ENCODE results near the gene SLC25A21. TPM values are rescaled to one million over a fixed set of nuclear protein-coding genes. Genes with fewer than 3 reads are reported as not detected.

The SLC25A21 gene
- total and polyA plus RNA-seq, 10 of the 15 experiments (the other 5 are each of a cell fraction or from before 2014, with no cell fraction given) = 0.06 to 0.72 (median 0.17) TPM; not detected in 3

- POLR2A ChIA-PET = no interaction called here
- RAD21 ChIA-PET (ENCODE audit: unreplicated experiment) = no interaction called here
- DNase-seq (ENCODE audit: low read depth, low spot score) (no peak), FAIRE-seq (no peak), ATAC-seq (no peak)
- 49% methylated on average over 47 of the region's 55 CpGs for WGBS (ENCODE audit: insufficient coverage, insufficient replicate concordance, low lambda C conversion rate, missing lambda C conversion rate)
- H2AFZ ChIP-seq (ENCODE audit: control insufficient read depth, low read depth, low read length) = no peak overlapping the region
- H3K36me3 ChIP-seq (ENCODE audit: control insufficient read depth in 2 of 2, insufficient read depth in 2 of 2, low read length in 1 of 2) = no peaks in the 10 kb centered on the region
- intact Hi-C loops (cut with micrococcal nuclease; ENCODE audit: unreplicated experiment) = no loop called here
- peaks cover 1 to 7% of the 10 kb centered on the region in 2 experiments; a peak in 3 of 4 replicates for H3K27me3 ChIP-seq (replicated peaks in 1 of 2; ENCODE audit: control insufficient read depth in 2 of 2, insufficient read depth in 2 of 2, low read length in 1 of 2)
- no peaks in the 10 kb centered on the region; the same call in 2 of the 3 replicates for H3K9me3 ChIP-seq (replicated peaks; ENCODE audit: control insufficient read depth, insufficient read depth, low read length)
- no peak overlapping the region for H3K27ac ChIP-seq (ENCODE audit: control insufficient read depth, insufficient read depth)
- BruUV-seq (replicated peaks) = no TSS peak
- CTCF ChIA-PET = interaction anchor here (0.6 to 2.1 kb wide), 2 partner anchors 160 to 295 kb away, joined by 3 to 11 read pairs; no protein-coding TSS in a partner anchor
- H3K4me2 ChIP-seq (ENCODE audit: control insufficient read depth, insufficient read depth) = no peak overlapping the region
- in situ Hi-C loops (cut with MboI) = no loop called here
- H3K4me3 ChIP-seq = no peak overlapping the region
- SMC1A ChIA-PET (ENCODE audit: uncharacterized antibody, unreplicated experiment) = no interaction called here
- TF ChIP-seq KAT2A (conservative IDR thresholded peaks at IDR 0.05; ENCODE audit: control insufficient read depth, low read depth, low read length) (no peak), IKZF2 (IDR thresholded peaks at IDR 0.05) (no peak), ZNF622 (IDR thresholded peaks at IDR 0.05) (no peak), SUZ12 (IDR thresholded peaks at IDR 0.05; ENCODE audit: unreplicated experiment) (peak; percentile 32)
- TF ChIP-seq, protein P1, sequence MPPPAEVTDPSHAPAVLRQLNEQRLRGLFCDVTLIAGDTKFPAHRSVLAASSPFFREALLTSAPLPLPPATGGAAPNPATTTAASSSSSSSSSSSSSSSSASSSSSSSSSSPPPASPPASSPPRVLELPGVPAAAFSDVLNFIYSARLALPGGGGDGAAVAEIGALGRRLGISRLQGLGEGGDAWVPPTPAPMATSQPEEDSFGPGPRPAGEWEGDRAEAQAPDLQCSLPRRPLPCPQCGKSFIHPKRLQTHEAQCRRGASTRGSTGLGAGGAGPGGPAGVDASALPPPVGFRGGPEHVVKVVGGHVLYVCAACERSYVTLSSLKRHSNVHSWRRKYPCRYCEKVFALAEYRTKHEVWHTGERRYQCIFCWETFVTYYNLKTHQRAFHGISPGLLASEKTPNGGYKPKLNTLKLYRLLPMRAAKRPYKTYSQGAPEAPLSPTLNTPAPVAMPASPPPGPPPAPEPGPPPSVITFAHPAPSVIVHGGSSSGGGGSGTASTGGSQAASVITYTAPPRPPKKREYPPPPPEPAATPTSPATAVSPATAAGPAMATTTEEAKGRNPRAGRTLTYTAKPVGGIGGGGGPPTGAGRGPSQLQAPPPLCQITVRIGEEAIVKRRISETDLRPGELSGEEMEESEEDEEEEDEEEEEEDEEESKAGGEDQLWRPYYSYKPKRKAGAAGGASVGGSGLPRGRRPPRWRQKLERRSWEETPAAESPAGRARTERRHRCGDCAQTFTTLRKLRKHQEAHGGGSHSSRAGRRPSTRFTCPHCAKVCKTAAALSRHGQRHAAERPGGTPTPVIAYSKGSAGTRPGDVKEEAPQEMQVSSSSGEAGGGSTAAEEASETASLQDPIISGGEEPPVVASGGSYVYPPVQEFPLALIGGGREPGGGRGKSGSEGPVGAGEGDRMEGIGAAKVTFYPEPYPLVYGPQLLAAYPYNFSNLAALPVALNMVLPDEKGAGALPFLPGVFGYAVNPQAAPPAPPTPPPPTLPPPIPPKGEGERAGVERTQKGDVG (CRISPR knock-in tag; IDR thresholded peaks at IDR 0.05) = no peak
- H3K79me2 ChIP-seq (ENCODE audit: control insufficient read depth, insufficient read depth, low read length) = no peaks in the 10 kb centered on the region
- no peaks in the 10 kb centered on the region for H3K4me1 ChIP-seq (ENCODE audit: control insufficient read depth, insufficient read depth, low read length)
- H4K20me1 ChIP-seq (ENCODE audit: control insufficient read depth, insufficient read depth) = no peaks in the 10 kb centered on the region
- no peak overlapping the region for H3K9ac ChIP-seq (ENCODE audit: control insufficient read depth, insufficient read depth, low read length)
Observed at GRCh38 chr14:36646664-36647416, 525.6 kb downstream of the SLC25A21 start.

Measured in GM12878 (cell line).